Cardiac fibroblast (primary cell): ENCODE measurements around the gene HDAC4.
"Not testable (repeated sequence)": the region's sequence is repeated elsewhere in the genome, so short reads cannot be mapped to it uniquely, and the experiment has no call there.

Experiments used
- DNase-seq, 2 donors: peaks; one replicate each; pipeline versions ENCODE4 v3.0.0 to v3.0.0-alpha.2; 2010; ENCODE audit warnings: low read depth in 2 of 2
- H3K4me3 ChIP-seq, 2 donors: replicated peaks in 1 of 2; 1 replicate in 1 of 2; 2 replicates in 1 of 2; pipeline ENCODE4 v1.5.1; 2011; ENCODE audit warnings: low read depth in 2 of 2, low read length in 2 of 2, mild to moderate bottlenecking in 2 of 2, moderate library complexity in 1 of 2
- TF ChIP-seq, protein P1 (sequence below): IDR thresholded peaks from one replicate; pipeline ENCODE4 v1.5.1; 2011; ENCODE audit warnings: low read depth, mild to moderate bottlenecking, low read length, inconsistent platforms

Gene HDAC4

GRCh38 chr2:239073745-239074530 is 326.9 kb downstream of the HDAC4 start:
- DNase-seq = no peak
- H3K4me3 ChIP-seq = no peak overlapping the region
- TF ChIP-seq, protein P1, sequence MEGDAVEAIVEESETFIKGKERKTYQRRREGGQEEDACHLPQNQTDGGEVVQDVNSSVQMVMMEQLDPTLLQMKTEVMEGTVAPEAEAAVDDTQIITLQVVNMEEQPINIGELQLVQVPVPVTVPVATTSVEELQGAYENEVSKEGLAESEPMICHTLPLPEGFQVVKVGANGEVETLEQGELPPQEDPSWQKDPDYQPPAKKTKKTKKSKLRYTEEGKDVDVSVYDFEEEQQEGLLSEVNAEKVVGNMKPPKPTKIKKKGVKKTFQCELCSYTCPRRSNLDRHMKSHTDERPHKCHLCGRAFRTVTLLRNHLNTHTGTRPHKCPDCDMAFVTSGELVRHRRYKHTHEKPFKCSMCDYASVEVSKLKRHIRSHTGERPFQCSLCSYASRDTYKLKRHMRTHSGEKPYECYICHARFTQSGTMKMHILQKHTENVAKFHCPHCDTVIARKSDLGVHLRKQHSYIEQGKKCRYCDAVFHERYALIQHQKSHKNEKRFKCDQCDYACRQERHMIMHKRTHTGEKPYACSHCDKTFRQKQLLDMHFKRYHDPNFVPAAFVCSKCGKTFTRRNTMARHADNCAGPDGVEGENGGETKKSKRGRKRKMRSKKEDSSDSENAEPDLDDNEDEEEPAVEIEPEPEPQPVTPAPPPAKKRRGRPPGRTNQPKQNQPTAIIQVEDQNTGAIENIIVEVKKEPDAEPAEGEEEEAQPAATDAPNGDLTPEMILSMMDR = no peak

DNA sequence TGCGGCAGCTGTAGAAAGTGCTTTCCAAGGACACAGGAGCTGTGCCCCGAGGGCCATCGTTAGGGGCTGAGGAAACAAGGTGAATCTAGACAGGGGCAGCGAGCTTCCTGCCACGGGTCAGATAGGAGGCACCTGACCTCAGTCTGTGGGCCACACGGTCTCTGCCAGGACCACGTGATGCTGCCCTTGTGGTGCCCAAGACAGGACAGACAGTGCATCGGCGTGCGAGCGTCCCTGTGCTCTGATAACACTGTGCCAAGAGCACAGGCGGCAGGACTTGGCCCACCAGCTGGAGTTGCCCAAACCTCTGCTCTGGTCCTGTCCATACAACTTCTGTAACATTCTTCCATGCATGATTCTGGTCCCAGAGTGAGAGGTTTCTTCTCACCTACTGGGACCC is 327.6 kb downstream of the HDAC4 start:
- H3K4me3 ChIP-seq = no peak overlapping the region
- DNase-seq = no peak
- TF ChIP-seq, protein P1 = no peak

- H3K4me3 ChIP-seq = no peak overlapping the region
- TF ChIP-seq, protein P1 = no peak
- DNase-seq = no peak
These were observed 328.0 kb downstream of the HDAC4 start for GRCh38 chr2:239072786-239073185.

- no peak for DNase-seq
- H3K4me3 ChIP-seq = no peak overlapping the region
- TF ChIP-seq, protein P1 = no peak
These were observed 330.4 kb downstream of the HDAC4 start for GRCh38 chr2:239070466-239070865.

GRCh38 chr2:239069362-239070333 is 331.2 kb downstream of the HDAC4 start:
- not testable (repeated sequence) for DNase-seq, H3K4me3 ChIP-seq

DNA sequence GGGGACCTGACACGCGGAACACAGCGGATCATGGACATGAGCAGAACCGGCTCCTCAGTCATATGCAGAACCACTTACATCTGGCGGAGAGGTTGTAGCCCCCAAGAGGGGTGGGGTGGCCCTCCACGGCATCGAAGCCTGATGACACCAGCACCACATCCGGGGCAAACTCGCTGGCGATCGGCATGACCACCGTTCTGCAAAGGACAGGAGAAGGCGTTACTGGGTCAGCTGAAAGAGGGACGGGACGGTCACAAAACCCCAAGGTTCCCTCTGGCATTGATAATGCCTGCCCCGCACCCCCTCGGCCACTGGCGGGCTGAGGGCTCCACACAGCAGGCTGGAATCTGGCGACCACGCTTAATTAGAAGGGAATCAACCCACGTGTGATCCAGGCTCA is 332.4 kb downstream of the HDAC4 start:
- no peak overlapping the region for H3K4me3 ChIP-seq
- TF ChIP-seq, protein P1 = no peak
- no peak for DNase-seq
